NCI-H2227 (cell line): Measurements from ENCODE around the gene CEP55.

Experiments
- DNase-seq: peaks from one replicate; lab custom pipeline; 2025; ENCODE audit not compliant: unreplicated experiment; lab: John Stamatoyannopoulos, UW

Gene CEP55

GRCh38 chr10:93468461-93469213 is 27.8 kb upstream of the CEP55 start:
- no peak for DNase-seq

- no peak for DNase-seq
Measured at GRCh38 chr10:93469454-93469853, 27.0 kb upstream of the CEP55 start.

- DNase-seq = no peak
Measured at GRCh38 chr10:93471110-93471651, 25.2 kb upstream of the CEP55 start.

GRCh38 chr10:93473161-93473560 is 23.3 kb upstream of the CEP55 start:
- DNase-seq = no peak

GRCh38 chr10:93473804-93474472 is 22.5 kb upstream of the CEP55 start:
- no peak for DNase-seq

GRCh38 chr10:93475227-93475626 is 21.2 kb upstream of the CEP55 start:
- DNase-seq = no peak

GRCh38 chr10:93475871-93476270 is 20.5 kb upstream of the CEP55 start:
- no peak for DNase-seq

- no peak for DNase-seq
Measured at GRCh38 chr10:93476756-93477155, 19.7 kb upstream of the CEP55 start.

GRCh38 chr10:93478873-93479272 is 17.5 kb upstream of the CEP55 start:
- no peak for DNase-seq

GRCh38 chr10:93481637-93482144 is 14.7 kb upstream of the CEP55 start:
- DNase-seq = no peak

- peak; percentile 30 for DNase-seq
Measured at GRCh38 chr10:93482145-93482834, 14.1 kb upstream of the CEP55 start, which contains the start of gene MYOF. TSS of gene MYOF (minus strand) at chr10:93482334. CDS start at chr10:93482194, 140 bp downstream.

- no peak for DNase-seq
Measured at GRCh38 chr10:93485690-93486089, 10.7 kb upstream of the CEP55 start.

- no peak for DNase-seq
Measured at GRCh38 chr10:93488956-93489528, 7.4 kb upstream of the CEP55 start.

GRCh38 chr10:93491602-93492121 is 4.8 kb upstream of the CEP55 start:
- no peak for DNase-seq

- DNase-seq = no peak
Measured at GRCh38 chr10:93493162-93493561, 3.2 kb upstream of the CEP55 start.

- no peak for DNase-seq
Measured at GRCh38 chr10:93494494-93494893, 1.9 kb upstream of the CEP55 start.

- peak; percentile 53 for DNase-seq
Measured at GRCh38 chr10:93495654-93496321, 624 bp upstream of the CEP55 start.

- DNase-seq = no peak
Measured at GRCh38 chr10:93498166-93498565, 1.8 kb downstream of the CEP55 start.

GRCh38 chr10:93501650-93502049 is 5.2 kb downstream of the CEP55 start:
- no peak for DNase-seq

GRCh38 chr10:93503075-93503474 is 6.7 kb downstream of the CEP55 start:
- DNase-seq = no peak
